SK-N-SH (cell line): ENCODE results near the gene STK36. TPM values are rescaled to one million over a fixed set of nuclear protein-coding genes. Genes with fewer than 3 reads are reported as not detected.

ENCODE experiments used
- CTCF ChIA-PET: fragments of 300-600, 350-600 bp; formaldehyde crosslinking; extraction: SDS; loops from one replicate; lab custom pipeline; 2021; lab: Yijun Ruan, JAX
- POLR2A ChIA-PET: fragments of 350-600 bp; sonication (Branson Sonifier 250); formaldehyde crosslinking; extraction: SDS; loops from one replicate; lab custom pipeline; 2020; ENCODE audit warnings: antibody characterized with exemption, inconsistent platforms; lab: Yijun Ruan, JAX
- DNase-seq: peaks from one replicate; pipeline ENCODE4 v3.0.0; 2012
- H2AFZ ChIP-seq: fragments of 200-600 bp; sonication (generic); 2 replicates; pipeline ENCODE4 v1.8.1; 2016; ENCODE audit warnings: antibody characterized with exemption, mild to moderate bottlenecking, low read depth
- H3F3A ChIP-seq: fragments of 200-600 bp; sonication (generic); replicated peaks from 2 replicates; pipeline ENCODE3; 2016; ENCODE audit warnings: antibody characterized with exemption, mild to moderate bottlenecking; ENCODE audit not compliant: insufficient read depth
- H3K27ac ChIP-seq, 2 experiments: fragments of 200-500 bp in 1 of 2; fragments of 200-600 bp in 1 of 2; sonication (Bioruptor generic) in 1 of 2; sonication (generic), shearing (Covaris generic) in 1 of 2; 2 replicates each; pipeline versions ENCODE4 v1.5.1 to v1.6.1; 2014 to 2016; ENCODE audit warnings: low read depth in 2 of 2, inconsistent platforms in 1 of 2, low read length in 1 of 2, mild to moderate bottlenecking in 1 of 2, mixed read lengths in 1 of 2
- H3K27me3 ChIP-seq: fragments of 200-600 bp; sonication (generic), shearing (Covaris generic); 2 replicates; pipeline ENCODE4 v1.6.1; 2016; ENCODE audit warnings: mixed run types; ENCODE audit not compliant: insufficient read depth
- H3K36me3 ChIP-seq, 2 experiments: fragments of 200-500 bp in 1 of 2; fragments of 200-600 bp in 1 of 2; sonication (Bioruptor generic) in 1 of 2; sonication (generic) in 1 of 2; replicated peaks in 1 of 2; 2 replicates each; pipeline versions ENCODE3 to v1.5.1; 2014 to 2016; ENCODE audit warnings: low read length in 1 of 2, mild to moderate bottlenecking in 1 of 2; ENCODE audit not compliant: insufficient read depth in 2 of 2, control insufficient read depth in 1 of 2
- H3K4me1 ChIP-seq, 2 experiments: fragments of 200-500 bp in 1 of 2; fragments of 200-600 bp in 1 of 2; sonication (Bioruptor generic) in 1 of 2; sonication (generic), shearing (Covaris generic) in 1 of 2; 2 replicates each; pipeline versions ENCODE4 v1.5.1 to v1.6.1; 2014 to 2016; ENCODE audit warnings: low read depth in 1 of 2, low read length in 1 of 2, mixed run types in 1 of 2; ENCODE audit not compliant: insufficient read depth in 2 of 2, control insufficient read depth in 1 of 2
- H3K4me2 ChIP-seq: fragments of 200-600 bp; sonication (generic), shearing (Covaris generic); 2 replicates; pipeline ENCODE4 v1.6.1; 2017; ENCODE audit warnings: mixed run types
- H3K4me3 ChIP-seq, 2 experiments: fragments of 200-500 bp in 1 of 2; fragments of 200-600 bp in 1 of 2; sonication (Bioruptor generic) in 1 of 2; sonication (generic), shearing (Covaris generic) in 1 of 2; 2 replicates each; pipeline versions ENCODE4 v1.5.1 to v1.8.1; 2014 to 2016; ENCODE audit warnings: low read depth in 2 of 2, inconsistent platforms in 1 of 2, low read length in 1 of 2, mild to moderate bottlenecking in 1 of 2, mixed read lengths in 1 of 2, moderate library complexity in 1 of 2
- H3K79me2 ChIP-seq: fragments of 200-600 bp; sonication (generic); 2 replicates; pipeline ENCODE4 v1.8.1; 2017; ENCODE audit warnings: mild to moderate bottlenecking; ENCODE audit not compliant: insufficient read depth
- H3K9ac ChIP-seq: fragments of 200-600 bp; sonication (generic); 2 replicates; pipeline ENCODE4 v1.6.1; 2017; ENCODE audit warnings: mixed run types
- H3K9me2 ChIP-seq: fragments of 200-600 bp; sonication (generic); 2 replicates; pipeline ENCODE4 v1.6.1; 2017; ENCODE audit warnings: mixed run types
- H3K9me3 ChIP-seq: fragments of 200-600 bp; sonication (generic); 2 replicates; pipeline ENCODE4 v1.6.1; 2017; ENCODE audit warnings: mixed run types, mild to moderate bottlenecking, moderate library complexity
- H4K20me1 ChIP-seq: fragments of 200-600 bp; sonication (generic); 2 replicates; pipeline ENCODE4 v1.6.1; 2017; ENCODE audit warnings: mild to moderate bottlenecking, mixed run types; ENCODE audit not compliant: insufficient read depth
- CTCF ChIP-seq: fragments of 200-600 bp; sonication (generic); IDR thresholded peaks from 2 replicates; pipeline ENCODE4 v1.6.1; 2017; ENCODE audit warnings: antibody characterized with exemption, mild to moderate bottlenecking, moderate library complexity
- EP300 ChIP-seq, 2 experiments: IDR thresholded peaks; 2 replicates each; pipeline versions ENCODE4 v1.4.0 to v1.6.1; 2012; ENCODE audit warnings: borderline replicate concordance in 1 of 2, low read depth in 1 of 2, low read length in 1 of 2
- EZH2phosphoT487 ChIP-seq: fragments of 200-600 bp; sonication (generic); IDR thresholded peaks from 2 replicates; pipeline ENCODE4 v1.6.1; 2017; ENCODE audit warnings: low read depth, mixed run types, mild to moderate bottlenecking, antibody characterized with exemption, moderate library complexity, borderline replicate concordance
- FOXJ3 ChIP-seq: sonication (generic); formaldehyde crosslinking; IDR thresholded peaks from 2 replicates; pipeline ENCODE4 v1.5.1; 2020; ENCODE audit warnings: mild to moderate bottlenecking, missing genetic modification reagents
- NFIC ChIP-seq: IDR thresholded peaks from 2 replicates; pipeline ENCODE4 v1.4.0; 2012; ENCODE audit warnings: borderline replicate concordance
- NRF1 ChIP-seq: IDR thresholded peaks from 2 replicates; pipeline ENCODE4 v1.6.1; 2012; ENCODE audit warnings: low read depth, mild to moderate bottlenecking, low read length
- PBX3 ChIP-seq: IDR thresholded peaks from 2 replicates; pipeline ENCODE4; 2012
- POLR2AphosphoS5 ChIP-seq: IDR thresholded peaks from 2 replicates; pipeline ENCODE4 v1.6.1; 2012; ENCODE audit warnings: low read depth, low read length
- RAD21 ChIP-seq: IDR thresholded peaks from 2 replicates; pipeline ENCODE4 v1.6.1; 2012; ENCODE audit warnings: mild to moderate bottlenecking, low read length
- RCOR1 ChIP-seq: fragments of 150-350 bp; IDR thresholded peaks from 2 replicates; pipeline ENCODE4 v1.6.1; 2017; ENCODE audit warnings: antibody characterized with exemption, low read length
- REST ChIP-seq: IDR thresholded peaks from 2 replicates; pipeline ENCODE4 v1.6.1; 2012; ENCODE audit warnings: mild to moderate bottlenecking, low read depth, low read length, moderate library complexity
- TAF1 ChIP-seq: IDR thresholded peaks from 2 replicates; pipeline ENCODE4 v1.6.1; 2012; ENCODE audit warnings: low read depth, mild to moderate bottlenecking, low read length, moderate library complexity, borderline replicate concordance
- TEAD4 ChIP-seq: IDR thresholded peaks from 2 replicates; pipeline ENCODE4 v1.4.0; 2012; ENCODE audit warnings: mild to moderate bottlenecking, borderline replicate concordance; ENCODE audit not compliant: insufficient read depth
- USF1 ChIP-seq: IDR thresholded peaks from 2 replicates; pipeline ENCODE4 v1.4.0; 2012; ENCODE audit warnings: low read depth, borderline replicate concordance
- WGBS: methylation state at CpG from one replicate; pipeline ENCODE4 v1.1.6; 2017; ENCODE audit warnings: low lambda C conversion rate; 5-methylcytosine and 5-hydroxymethylcytosine counted together
- polyA plus RNA-seq, 3 experiments: library from polyadenylated mRNA; depleted of rRNA; stranded (reverse); fragments of >200 nt; gene quantifications; 2 replicates each; pipeline ENCODE4 v1.2.3, GENCODE V29; 2012
- TF ChIP-seq, protein P1 (sequence below): IDR thresholded peaks from 2 replicates; pipeline ENCODE4 v1.4.0; 2012; ENCODE audit warnings: low read depth, borderline replicate concordance

Gene STK36
- polyA plus RNA-seq, 1 of the 3 experiments (the other 2 are of a cell fraction), result 53.5 TPM

DNA sequence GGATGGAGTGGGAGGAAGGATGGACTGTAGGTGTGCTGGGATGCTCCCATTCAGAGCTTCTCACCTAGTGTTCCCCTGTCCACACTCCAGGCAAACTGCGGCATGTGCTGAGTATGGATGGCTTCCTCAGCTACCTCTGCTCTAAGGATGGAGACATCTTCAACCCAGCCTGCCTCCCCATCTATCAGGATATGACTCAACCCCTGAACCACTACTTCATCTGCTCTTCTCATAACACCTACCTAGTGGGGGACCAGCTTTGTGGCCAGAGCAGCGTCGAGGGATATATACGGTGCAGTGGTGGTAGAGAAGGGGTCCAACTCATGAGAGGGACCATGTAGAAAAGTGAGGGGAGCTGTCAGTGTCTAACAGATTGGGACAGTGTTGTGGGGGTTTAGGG, 43.9 kb upstream of the STK36 start:
- no peaks in the 10 kb centered on the region for H3F3A ChIP-seq
- TF ChIP-seq TAF1 (no peak), FOXJ3 (CRISPR knock-in tag) (no peak), CTCF (no peak), TEAD4 (no peak), RAD21 (no peak), POLR2AphosphoS5 (no peak), EP300 (IDR thresholded peaks at IDR 0.05; ENCODE audit: borderline replicate concordance in 1 of 2, low read depth in 1 of 2, low read length in 1 of 2) (no peak), USF1 (no peak), EZH2phosphoT487 (no peak), NRF1 (no peak), PBX3 (no peak), REST (no peak), NFIC (no peak), RCOR1 (no peak)
- TF ChIP-seq, protein P1, sequence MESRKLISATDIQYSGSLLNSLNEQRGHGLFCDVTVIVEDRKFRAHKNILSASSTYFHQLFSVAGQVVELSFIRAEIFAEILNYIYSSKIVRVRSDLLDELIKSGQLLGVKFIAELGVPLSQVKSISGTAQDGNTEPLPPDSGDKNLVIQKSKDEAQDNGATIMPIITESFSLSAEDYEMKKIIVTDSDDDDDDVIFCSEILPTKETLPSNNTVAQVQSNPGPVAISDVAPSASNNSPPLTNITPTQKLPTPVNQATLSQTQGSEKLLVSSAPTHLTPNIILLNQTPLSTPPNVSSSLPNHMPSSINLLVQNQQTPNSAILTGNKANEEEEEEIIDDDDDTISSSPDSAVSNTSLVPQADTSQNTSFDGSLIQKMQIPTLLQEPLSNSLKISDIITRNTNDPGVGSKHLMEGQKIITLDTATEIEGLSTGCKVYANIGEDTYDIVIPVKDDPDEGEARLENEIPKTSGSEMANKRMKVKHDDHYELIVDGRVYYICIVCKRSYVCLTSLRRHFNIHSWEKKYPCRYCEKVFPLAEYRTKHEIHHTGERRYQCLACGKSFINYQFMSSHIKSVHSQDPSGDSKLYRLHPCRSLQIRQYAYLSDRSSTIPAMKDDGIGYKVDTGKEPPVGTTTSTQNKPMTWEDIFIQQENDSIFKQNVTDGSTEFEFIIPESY, result no peak
- ChIA-PET POLR2A (interaction anchor here (1.5 kb wide), 1 partner anchor 21 kb away, joined by 3 read pairs; the partner anchor contains the start of gene PLCD4), CTCF (interaction anchor here (1.1 to 3.5 kb wide), 3 partner anchors 9 to 21 kb away, joined by 3 to 19 read pairs (median 4); partner anchors contain the start of gene PLCD4)
- H3K36me3 ChIP-seq, result peaks cover 0 to 7% of the 10 kb centered on the region in 2 experiments
- DNase-seq, result no peak
- H3K4me2 ChIP-seq, result no peak overlapping the region
- no peak overlapping the region for H3K9ac ChIP-seq
- no peak overlapping the region for H2AFZ ChIP-seq
- no peaks in the 10 kb centered on the region for H3K79me2 ChIP-seq
- no peaks in the 10 kb centered on the region for H4K20me1 ChIP-seq
- no peak overlapping the region for H3K27ac ChIP-seq
- H3K4me3 ChIP-seq, result no peak overlapping the region
- H3K9me3 ChIP-seq, result no peaks in the 10 kb centered on the region
- peaks cover 0 to 4% of the 10 kb centered on the region in 2 experiments; a peak in 1 of 4 replicates for H3K4me1 ChIP-seq
- H3K27me3 ChIP-seq, result no peaks in the 10 kb centered on the region
- H3K9me2 ChIP-seq, result no peaks in the 10 kb centered on the region
- WGBS, result 97% methylated on average over 4 of the region's 4 CpGs
